IMR-90 (cell line): Measurements from ENCODE around the gene PTPN5.

Source experiments
- BHLHE40 ChIP-seq: fragments of 150-350 bp; IDR thresholded peaks from 2 replicates; pipeline ENCODE4 v1.6.1; 2016; ENCODE audit warnings: mild to moderate bottlenecking, low read depth, low read length
- CHD1 ChIP-seq: IDR thresholded peaks from 2 replicates; pipeline ENCODE4 v1.6.1; 2012; ENCODE audit warnings: low read depth, low read length, improper control_type of control experiment
- MXI1 ChIP-seq: IDR thresholded peaks from 2 replicates; pipeline ENCODE4 v1.6.1; 2012; ENCODE audit warnings: low read depth, mild to moderate bottlenecking, low read length, moderate library complexity, borderline replicate concordance
- NFE2L2 ChIP-seq: fragments of 150-350 bp; IDR thresholded peaks from 2 replicates; pipeline ENCODE4 v1.6.1; 2016; ENCODE audit warnings: low read depth, mild to moderate bottlenecking, low read length
- POLR2A ChIP-seq: IDR thresholded peaks from 2 replicates; pipeline ENCODE4 v1.6.1; 2012; ENCODE audit warnings: mild to moderate bottlenecking, low read depth, low read length
- RCOR1 ChIP-seq: IDR thresholded peaks from 2 replicates; pipeline ENCODE4 v1.6.1; 2012; ENCODE audit warnings: mild to moderate bottlenecking, low read length, improper control_type of control experiment; ENCODE audit not compliant: insufficient replicate concordance
- SMC3 ChIP-seq: fragments of 150-350 bp; IDR thresholded peaks from 2 replicates; pipeline ENCODE4 v1.6.1; 2016; ENCODE audit warnings: low read depth, mild to moderate bottlenecking, antibody characterized with exemption, low read length, moderate library complexity
- TF ChIP-seq, protein P1 (sequence below): conservative IDR thresholded peaks from 2 replicates; pipeline ENCODE4 v1.5.1; 2012; ENCODE audit warnings: mild to moderate bottlenecking, low read depth, low read length, improper control_type of control experiment
- TF ChIP-seq, protein P2 (sequence below): fragments of 150-350 bp; IDR thresholded peaks from 2 replicates; pipeline ENCODE4 v1.6.1; 2017; ENCODE audit warnings: mild to moderate bottlenecking, antibody characterized with exemption, low read length, low read depth

DNA sequence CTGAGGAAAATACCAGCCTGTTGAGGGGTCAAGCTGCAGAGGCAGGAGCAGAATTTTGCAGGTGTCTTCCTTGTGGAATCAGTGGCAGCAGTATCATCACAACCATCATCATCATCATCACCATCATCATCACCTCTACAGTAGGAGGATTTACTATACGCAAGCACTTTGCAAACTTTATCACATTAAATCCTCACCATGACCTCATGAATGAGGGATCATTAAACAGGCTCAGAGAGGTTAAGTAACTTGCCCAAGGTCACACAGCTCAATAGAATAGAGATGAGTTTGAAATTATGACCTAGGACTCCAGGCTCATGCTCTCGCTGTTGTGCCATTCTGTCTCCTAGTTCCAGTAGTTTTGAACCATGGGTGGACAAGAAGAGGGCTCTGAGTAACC is 25.6 kb downstream of the PTPN5 start:
- TF ChIP-seq, protein P1, sequence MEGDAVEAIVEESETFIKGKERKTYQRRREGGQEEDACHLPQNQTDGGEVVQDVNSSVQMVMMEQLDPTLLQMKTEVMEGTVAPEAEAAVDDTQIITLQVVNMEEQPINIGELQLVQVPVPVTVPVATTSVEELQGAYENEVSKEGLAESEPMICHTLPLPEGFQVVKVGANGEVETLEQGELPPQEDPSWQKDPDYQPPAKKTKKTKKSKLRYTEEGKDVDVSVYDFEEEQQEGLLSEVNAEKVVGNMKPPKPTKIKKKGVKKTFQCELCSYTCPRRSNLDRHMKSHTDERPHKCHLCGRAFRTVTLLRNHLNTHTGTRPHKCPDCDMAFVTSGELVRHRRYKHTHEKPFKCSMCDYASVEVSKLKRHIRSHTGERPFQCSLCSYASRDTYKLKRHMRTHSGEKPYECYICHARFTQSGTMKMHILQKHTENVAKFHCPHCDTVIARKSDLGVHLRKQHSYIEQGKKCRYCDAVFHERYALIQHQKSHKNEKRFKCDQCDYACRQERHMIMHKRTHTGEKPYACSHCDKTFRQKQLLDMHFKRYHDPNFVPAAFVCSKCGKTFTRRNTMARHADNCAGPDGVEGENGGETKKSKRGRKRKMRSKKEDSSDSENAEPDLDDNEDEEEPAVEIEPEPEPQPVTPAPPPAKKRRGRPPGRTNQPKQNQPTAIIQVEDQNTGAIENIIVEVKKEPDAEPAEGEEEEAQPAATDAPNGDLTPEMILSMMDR, result no peak
- TF ChIP-seq POLR2A (no peak), BHLHE40 (no peak), SMC3 (no peak), MXI1 (no peak), CHD1 (no peak), NFE2L2 (no peak), RCOR1 (no peak)
- TF ChIP-seq, protein P2, sequence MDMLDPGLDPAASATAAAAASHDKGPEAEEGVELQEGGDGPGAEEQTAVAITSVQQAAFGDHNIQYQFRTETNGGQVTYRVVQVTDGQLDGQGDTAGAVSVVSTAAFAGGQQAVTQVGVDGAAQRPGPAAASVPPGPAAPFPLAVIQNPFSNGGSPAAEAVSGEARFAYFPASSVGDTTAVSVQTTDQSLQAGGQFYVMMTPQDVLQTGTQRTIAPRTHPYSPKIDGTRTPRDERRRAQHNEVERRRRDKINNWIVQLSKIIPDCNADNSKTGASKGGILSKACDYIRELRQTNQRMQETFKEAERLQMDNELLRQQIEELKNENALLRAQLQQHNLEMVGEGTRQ, result no peak
